ENCODE data around the gene CDCA8.
"Not testable (repeated sequence)": the region's sequence is repeated elsewhere in the genome, so short reads cannot be mapped to it uniquely, and the experiment has no call there.

The CDCA8 gene

GRCh38 chr1:37673920-37674319 is 18.4 kb upstream of the CDCA8 start:
- no peaks in the 10 kb centered on the region for H3K9me3 ChIP-seq (ENCODE audit: control insufficient read depth, low read length)
- H3K36me3 ChIP-seq (ENCODE audit: control insufficient read depth, insufficient read depth, low read length), result no peaks in the 10 kb centered on the region
- H3K4me1 ChIP-seq (ENCODE audit: control insufficient read depth, insufficient read depth, low read length, poor library complexity, severe bottlenecking), result no peaks in the 10 kb centered on the region
- 56 to 71% methylated on average over 8 to 9 of the region's 10 CpGs for WGBS, 2 experiments (ENCODE audit: insufficient coverage in 2 of 2)
- H3K27ac ChIP-seq (ENCODE audit: low read depth, low read length, severe bottlenecking), result no peak overlapping the region
- no peak overlapping the region for H3K4me3 ChIP-seq (ENCODE audit: extremely low read depth, insufficient read depth, low read length, poor library complexity, severe bottlenecking)

- Histone ChIP-seq H3K27ac (ENCODE audit: low read depth, low read length, severe bottlenecking) (no peak overlapping the region), H3K9me3 (ENCODE audit: control insufficient read depth, low read length) (no peaks in the 10 kb centered on the region), H3K4me1 (ENCODE audit: control insufficient read depth, insufficient read depth, low read length, poor library complexity, severe bottlenecking) (no peaks in the 10 kb centered on the region), H3K36me3 (ENCODE audit: control insufficient read depth, insufficient read depth, low read length) (peaks cover 8% of the 10 kb centered on the region), H3K4me3 (ENCODE audit: extremely low read depth, insufficient read depth, low read length, poor library complexity, severe bottlenecking) (no peak overlapping the region)
- WGBS, 2 experiments (ENCODE audit: insufficient coverage in 2 of 2), result 78 to 82% methylated on average over 11 to 13 of the region's 14 CpGs
These were observed 15.8 kb upstream of the CDCA8 start for GRCh38 chr1:37676281-37677142.

- no peaks in the 10 kb centered on the region for H3K4me1 ChIP-seq (ENCODE audit: control insufficient read depth, insufficient read depth, low read length, poor library complexity, severe bottlenecking)
- no peak overlapping the region for H3K27ac ChIP-seq (ENCODE audit: low read depth, low read length, severe bottlenecking)
- H3K9me3 ChIP-seq (ENCODE audit: control insufficient read depth, low read length), result no peaks in the 10 kb centered on the region
- 57 to 80% methylated on average over 1 to 2 of the region's 4 CpGs for WGBS, 2 experiments (ENCODE audit: insufficient coverage in 2 of 2)
- H3K4me3 ChIP-seq (ENCODE audit: extremely low read depth, insufficient read depth, low read length, poor library complexity, severe bottlenecking), result no peak overlapping the region
- H3K36me3 ChIP-seq (ENCODE audit: control insufficient read depth, insufficient read depth, low read length), result peaks cover 12% of the 10 kb centered on the region
These were observed 15.2 kb upstream of the CDCA8 start for GRCh38 chr1:37677143-37677439.

GRCh38 chr1:37677808-37678207 is 14.5 kb upstream of the CDCA8 start:
- H3K4me3 ChIP-seq (ENCODE audit: extremely low read depth, insufficient read depth, low read length, poor library complexity, severe bottlenecking), result no peak overlapping the region
- H3K9me3 ChIP-seq (ENCODE audit: control insufficient read depth, low read length), result no peaks in the 10 kb centered on the region
- 96 to 97% methylated on average over 3 of the region's 5 CpGs for WGBS, 2 experiments (ENCODE audit: insufficient coverage in 2 of 2)
- H3K36me3 ChIP-seq (ENCODE audit: control insufficient read depth, insufficient read depth, low read length), result peaks cover 19% of the 10 kb centered on the region
- H3K27ac ChIP-seq (ENCODE audit: low read depth, low read length, severe bottlenecking), result no peak overlapping the region
- H3K4me1 ChIP-seq (ENCODE audit: control insufficient read depth, insufficient read depth, low read length, poor library complexity, severe bottlenecking), result no peaks in the 10 kb centered on the region

- H3K9me3 ChIP-seq (ENCODE audit: control insufficient read depth, low read length), result no peaks in the 10 kb centered on the region
- WGBS, 2 experiments (ENCODE audit: insufficient coverage in 2 of 2), result 91 to 94% methylated on average over 2 of the region's 3 CpGs
- no peak overlapping the region for H3K4me3 ChIP-seq (ENCODE audit: extremely low read depth, insufficient read depth, low read length, poor library complexity, severe bottlenecking)
These were observed 11.4 kb upstream of the CDCA8 start for GRCh38 chr1:37680933-37681332.

GRCh38 chr1:37682334-37682987 is 9.9 kb upstream of the CDCA8 start:
- Histone ChIP-seq H3K4me1 (ENCODE audit: control insufficient read depth, insufficient read depth, low read length, poor library complexity, severe bottlenecking) (no peaks in the 10 kb centered on the region), H3K4me3 (ENCODE audit: extremely low read depth, insufficient read depth, low read length, poor library complexity, severe bottlenecking) (no peak overlapping the region), H3K27ac (ENCODE audit: low read depth, low read length, severe bottlenecking) (no peak overlapping the region), H3K9me3 (ENCODE audit: control insufficient read depth, low read length) (no peaks in the 10 kb centered on the region), H3K36me3 (ENCODE audit: control insufficient read depth, insufficient read depth, low read length) (peaks cover 55% of the 10 kb centered on the region)
- WGBS, 2 experiments (ENCODE audit: insufficient coverage in 2 of 2), result 82 to 87% methylated on average over 5 of the region's 5 CpGs

More at GRCh38 chr1:37680933-37681332, 11.4 kb upstream of the CDCA8 start:
- Histone ChIP-seq H3K36me3 (ENCODE audit: control insufficient read depth, insufficient read depth, low read length) (peaks cover 42% of the 10 kb centered on the region), H3K4me1 (ENCODE audit: control insufficient read depth, insufficient read depth, low read length, poor library complexity, severe bottlenecking) (no peaks in the 10 kb centered on the region), H3K27ac (ENCODE audit: low read depth, low read length, severe bottlenecking) (no peak overlapping the region)

- H3K36me3 ChIP-seq (ENCODE audit: control insufficient read depth, insufficient read depth, low read length), result peaks cover 72% of the 10 kb centered on the region
- not testable (repeated sequence) for H3K4me1 ChIP-seq (ENCODE audit: control insufficient read depth, insufficient read depth, low read length, poor library complexity, severe bottlenecking); H3K9me3 ChIP-seq (ENCODE audit: control insufficient read depth, low read length); H3K4me3 ChIP-seq (ENCODE audit: extremely low read depth, insufficient read depth, low read length, poor library complexity, severe bottlenecking); H3K27ac ChIP-seq (ENCODE audit: low read depth, low read length, severe bottlenecking)
- 96 to 100% methylated on average over 5 to 6 of the region's 9 CpGs for WGBS, 2 experiments (ENCODE audit: insufficient coverage in 2 of 2)
These were observed 8.1 kb upstream of the CDCA8 start for GRCh38 chr1:37684182-37684581.

GRCh38 chr1:37685722-37686121 is 6.6 kb upstream of the CDCA8 start:
- H3K36me3 ChIP-seq (ENCODE audit: control insufficient read depth, insufficient read depth, low read length), result peaks cover 74% of the 10 kb centered on the region
- no peaks in the 10 kb centered on the region for H3K9me3 ChIP-seq (ENCODE audit: control insufficient read depth, low read length)
- WGBS, 2 experiments (ENCODE audit: insufficient coverage in 2 of 2), result 98 to 100% methylated on average over 3 of the region's 3 CpGs
- no peak overlapping the region for H3K27ac ChIP-seq (ENCODE audit: low read depth, low read length, severe bottlenecking)
- H3K4me3 ChIP-seq (ENCODE audit: extremely low read depth, insufficient read depth, low read length, poor library complexity, severe bottlenecking), result no peak overlapping the region
- peaks cover 6% of the 10 kb centered on the region for H3K4me1 ChIP-seq (ENCODE audit: control insufficient read depth, insufficient read depth, low read length, poor library complexity, severe bottlenecking)

- peaks cover 57% of the 10 kb centered on the region for H3K36me3 ChIP-seq (ENCODE audit: control insufficient read depth, insufficient read depth, low read length)
- H3K4me1 ChIP-seq (ENCODE audit: control insufficient read depth, insufficient read depth, low read length, poor library complexity, severe bottlenecking); H3K4me3 ChIP-seq (ENCODE audit: extremely low read depth, insufficient read depth, low read length, poor library complexity, severe bottlenecking); H3K9me3 ChIP-seq (ENCODE audit: control insufficient read depth, low read length); H3K27ac ChIP-seq (ENCODE audit: low read depth, low read length, severe bottlenecking): not testable (repeated sequence)
- WGBS, 2 experiments (ENCODE audit: insufficient coverage in 2 of 2), result 93 to 94% methylated on average over 2 of the region's 2 CpGs
These were observed 4.6 kb upstream of the CDCA8 start for GRCh38 chr1:37687764-37688163.

GRCh38 chr1:37688926-37689325 is 3.4 kb upstream of the CDCA8 start:
- Histone ChIP-seq H3K4me1 (ENCODE audit: control insufficient read depth, insufficient read depth, low read length, poor library complexity, severe bottlenecking) (peaks cover 14% of the 10 kb centered on the region), H3K36me3 (ENCODE audit: control insufficient read depth, insufficient read depth, low read length) (peaks cover 47% of the 10 kb centered on the region), H3K4me3 (ENCODE audit: extremely low read depth, insufficient read depth, low read length, poor library complexity, severe bottlenecking) (peak overlapping the region; percentile 87), H3K27ac (ENCODE audit: low read depth, low read length, severe bottlenecking) (no peak overlapping the region), H3K9me3 (ENCODE audit: control insufficient read depth, low read length) (no peaks in the 10 kb centered on the region)
- 86 to 90% methylated on average over 3 of the region's 4 CpGs for WGBS, 2 experiments (ENCODE audit: insufficient coverage in 2 of 2)

GRCh38 chr1:37691497-37692077 is 729 bp upstream of the CDCA8 start:
- no peak overlapping the region for H3K27ac ChIP-seq (ENCODE audit: low read depth, low read length, severe bottlenecking)
- H3K4me1 ChIP-seq (ENCODE audit: control insufficient read depth, insufficient read depth, low read length, poor library complexity, severe bottlenecking), result peaks cover 14% of the 10 kb centered on the region
- no peaks in the 10 kb centered on the region for H3K9me3 ChIP-seq (ENCODE audit: control insufficient read depth, low read length)
- peak overlapping the region; percentile 87 for H3K4me3 ChIP-seq (ENCODE audit: extremely low read depth, insufficient read depth, low read length, poor library complexity, severe bottlenecking)
- H3K36me3 ChIP-seq (ENCODE audit: control insufficient read depth, insufficient read depth, low read length), result peaks cover 55% of the 10 kb centered on the region
- WGBS, 2 experiments (ENCODE audit: insufficient coverage in 2 of 2), result 8 to 15% methylated on average over 19 to 45 of the region's 45 CpGs

All from mesodermal cell (in vitro differentiated cells).